ENCODE measurements around the gene PROCR. TPM values are rescaled to one million over a fixed set of nuclear protein-coding genes. Genes with fewer than 3 reads are reported as not detected.

The PROCR gene
- total RNA-seq, 4 donors from 2014 or later = 124 to 266 (median 151) TPM

GRCh38 chr20:35134472-35134871 is 37.4 kb upstream of the PROCR start:
- no peak for ATAC-seq (ENCODE audit: low FRiP score)
- TF ChIP-seq CTCF (IDR thresholded peaks at IDR 0.05) = no peak
- DNase-seq (ENCODE audit: low spot score) = no peak

- ATAC-seq (ENCODE audit: low FRiP score) = no peak
- DNase-seq (ENCODE audit: low spot score) = no peak
- no peak for TF ChIP-seq CTCF (IDR thresholded peaks at IDR 0.05)
Observed at GRCh38 chr20:35134880-35135279, 37.0 kb upstream of the PROCR start.

DNA sequence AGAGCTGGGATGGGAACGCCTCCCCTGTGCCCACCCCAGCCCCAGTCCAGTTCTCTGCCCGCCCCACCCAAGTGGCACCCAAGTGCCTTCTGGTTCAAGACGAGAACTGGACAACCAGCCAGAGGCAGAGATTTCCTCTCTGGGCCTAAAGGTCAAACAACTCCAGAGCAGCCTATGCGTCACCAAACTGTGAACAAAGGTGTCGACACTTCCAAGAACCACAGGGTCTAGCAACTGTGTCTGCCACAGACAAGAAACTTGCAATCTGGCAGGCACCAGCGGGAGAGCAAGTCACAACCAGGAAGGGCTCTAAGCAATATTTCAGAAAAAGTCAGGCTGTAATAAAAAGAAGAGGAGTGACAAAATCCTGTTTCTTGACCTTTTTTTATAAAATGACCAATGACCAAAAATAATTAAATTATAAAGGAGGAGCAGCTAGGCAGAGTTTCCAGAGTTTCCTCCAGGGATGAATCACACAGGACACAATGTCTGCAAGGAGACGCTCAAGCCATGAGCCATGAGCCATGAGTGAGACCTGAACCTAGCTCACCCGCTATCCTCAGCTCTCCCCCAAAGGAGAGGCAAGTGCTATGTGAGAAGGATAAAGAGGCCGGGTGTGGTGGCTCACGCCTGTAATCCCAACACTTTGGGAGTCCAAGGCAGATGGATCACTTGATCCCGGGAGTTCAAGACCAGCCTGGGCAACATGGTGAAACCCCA is 35.8 kb upstream of the PROCR start:
- no peak for TF ChIP-seq CTCF (IDR thresholded peaks at IDR 0.05)
- peak; percentile 33 for ATAC-seq (ENCODE audit: low FRiP score)
- DNase-seq (ENCODE audit: low spot score) = no peak

DNA sequence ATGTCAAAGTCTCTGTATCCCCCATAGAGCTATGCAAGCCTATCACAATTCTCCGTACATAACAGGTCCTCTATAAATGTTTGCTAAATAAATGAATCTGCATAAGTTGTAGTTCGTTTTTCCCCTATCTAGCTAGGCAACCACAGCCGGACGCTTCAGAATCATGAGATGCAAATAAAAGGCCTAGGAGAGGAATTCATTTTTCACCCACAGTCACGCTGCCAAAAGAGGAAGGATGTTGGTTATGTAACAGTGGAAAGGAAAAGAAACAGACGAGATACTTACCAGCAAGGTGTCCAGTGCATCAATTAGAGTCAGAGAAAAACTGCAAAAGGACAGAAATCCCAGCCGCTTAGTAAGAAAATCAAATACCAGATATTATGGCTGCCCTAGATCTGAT is 27.2 kb upstream of the PROCR start:
- no peak for DNase-seq (ENCODE audit: low spot score)
- ATAC-seq (ENCODE audit: low FRiP score) = no peak

GRCh38 chr20:35145141-35145564 is 26.7 kb upstream of the PROCR start:
- peak in 1 of 3 donors; percentile 18 for TF ChIP-seq CTCF (IDR thresholded peaks at IDR 0.05)
- DNase-seq (ENCODE audit: low spot score) (no peak), ATAC-seq (ENCODE audit: low FRiP score) (peak; percentile 41)

More for the DNA sequence above, 27.2 kb upstream of the PROCR start:
- no peak for TF ChIP-seq CTCF (IDR thresholded peaks at IDR 0.05)

- ATAC-seq (ENCODE audit: low FRiP score) (peak; percentile 6), DNase-seq (ENCODE audit: low spot score) (no peak)
- no peak for TF ChIP-seq CTCF (IDR thresholded peaks at IDR 0.05)
Observed at GRCh38 chr20:35146299-35146919, 25.5 kb upstream of the PROCR start.
